ENCODE results near the gene NEU4.

- TF ChIP-seq POLR2A (IDR thresholded peaks at IDR 0.05): no peak
- TF ChIP-seq CTCF (IDR thresholded peaks at IDR 0.05): no peak
These were observed 12.7 kb downstream of the NEU4 start for GRCh38 chr2:241821460-241822263.

Measured in thyroid gland (tissue), 4 donors.